GM18505 (cell line): ENCODE measurements around the gene ZBTB20.
A peak's percentile ranks its signal among the peaks of the same experiment; 100 is the strongest.

Experiments
- ATAC-seq: cut with Tn5 transposase; IDR thresholded peaks from one replicate; pipeline ENCODE4 v1.9.1; 2021; ENCODE audit not compliant: unreplicated experiment
- POLR2A ChIP-seq: IDR thresholded peaks from 4 replicates; pipeline ENCODE4 v1.6.1; 2011; ENCODE audit warnings: borderline replicate concordance; ENCODE audit not compliant: insufficient read depth, insufficient read length; ENCODE audit errors: extremely low read depth

ZBTB20 gene

DNA sequence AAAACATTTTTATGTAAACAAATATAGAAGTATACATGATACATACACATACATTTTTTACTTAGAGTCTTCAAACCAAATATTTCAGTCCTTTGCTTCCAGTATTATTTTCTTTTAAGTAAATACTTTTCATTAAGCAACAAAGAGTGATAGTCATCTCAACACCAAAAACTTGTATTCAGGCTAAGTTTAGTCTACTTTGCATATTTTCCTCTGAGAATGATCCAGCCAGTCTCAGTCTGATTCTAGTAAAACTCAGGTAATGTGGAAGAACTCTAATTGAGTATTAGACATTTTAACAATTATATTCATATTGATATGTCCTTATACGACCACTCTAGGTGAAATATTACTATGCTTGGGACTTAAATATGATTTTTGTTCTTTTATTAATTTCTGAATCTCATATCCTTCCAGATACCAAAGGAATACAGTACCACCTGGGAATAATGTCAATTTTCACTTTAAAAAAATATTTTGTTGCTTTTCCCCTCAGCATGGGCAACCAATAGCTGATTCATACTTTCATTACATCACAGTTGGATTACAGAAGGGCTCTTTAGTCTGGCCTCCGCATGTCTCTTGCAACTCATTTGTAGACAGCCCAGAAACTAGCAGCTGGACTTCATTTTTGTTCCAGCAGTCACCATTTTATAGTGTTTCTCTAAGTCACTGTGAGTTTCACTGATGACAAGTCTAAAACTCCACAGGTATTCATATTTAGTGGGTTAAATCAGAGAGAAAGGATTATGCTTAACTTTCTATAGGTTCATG lies 390.4 kb downstream of the ZBTB20 start:
- TF ChIP-seq POLR2A: no peak
- peak; percentile 76 for ATAC-seq

GRCh38 chr3:114746502-114746901 lies 400.6 kb downstream of the ZBTB20 start:
- peak; percentile 58 for ATAC-seq
- no peak for TF ChIP-seq POLR2A

- TF ChIP-seq POLR2A: no peak
- no peak for ATAC-seq
These were observed 401.5 kb downstream of the ZBTB20 start for GRCh38 chr3:114745322-114746240.

GRCh38 chr3:114743746-114744485 lies 403.2 kb downstream of the ZBTB20 start:
- no peak for ATAC-seq
- TF ChIP-seq POLR2A: no peak

DNA sequence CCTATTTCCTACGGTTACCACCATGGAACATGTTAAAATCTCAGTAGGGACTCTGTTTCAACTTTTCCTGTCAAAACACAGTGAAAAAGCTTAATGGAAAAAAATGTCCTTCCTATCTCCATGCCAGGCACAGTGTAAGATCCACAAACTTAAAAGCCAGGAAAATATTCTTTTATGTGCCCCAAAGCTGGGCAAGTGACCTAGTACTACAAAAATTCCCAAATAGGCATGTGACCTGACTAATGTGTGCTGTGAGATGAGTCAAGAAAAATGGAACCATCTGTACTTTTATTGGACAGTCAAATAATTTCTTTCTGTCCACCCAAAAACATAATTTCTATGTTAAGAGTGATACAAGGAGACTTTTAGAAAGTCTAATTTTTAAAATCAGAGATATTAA lies 406.0 kb downstream of the ZBTB20 start:
- no peak for ATAC-seq

GRCh38 chr3:114739627-114740026 lies 407.5 kb downstream of the ZBTB20 start:
- no peak for TF ChIP-seq POLR2A
- ATAC-seq: no peak

More for the DNA sequence above, 406.0 kb downstream of the ZBTB20 start:
- no peak for TF ChIP-seq POLR2A

GRCh38 chr3:114732353-114732752 lies 414.7 kb downstream of the ZBTB20 start:
- TF ChIP-seq POLR2A: no peak
- no peak for ATAC-seq

DNA sequence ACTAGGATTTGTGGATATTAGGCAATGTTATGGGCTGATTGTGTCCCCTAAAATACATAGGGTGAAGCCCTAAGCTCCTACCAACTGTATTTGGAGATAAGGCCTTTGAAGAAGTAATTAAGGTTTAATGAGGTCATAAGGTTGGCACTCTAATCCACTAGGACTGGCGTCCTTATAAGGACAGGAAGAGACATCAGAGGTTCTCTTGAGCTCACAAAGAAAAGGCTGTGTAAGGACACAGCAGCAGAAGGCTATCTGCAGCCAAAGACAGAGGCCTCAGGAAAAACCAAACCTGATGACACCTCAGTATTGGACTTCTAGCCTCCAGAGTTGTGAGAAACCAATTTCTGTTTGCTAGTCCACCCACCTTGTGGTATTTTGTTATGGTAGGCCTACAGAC lies 416.7 kb downstream of the ZBTB20 start:
- ATAC-seq: no peak
- TF ChIP-seq POLR2A: no peak

DNA sequence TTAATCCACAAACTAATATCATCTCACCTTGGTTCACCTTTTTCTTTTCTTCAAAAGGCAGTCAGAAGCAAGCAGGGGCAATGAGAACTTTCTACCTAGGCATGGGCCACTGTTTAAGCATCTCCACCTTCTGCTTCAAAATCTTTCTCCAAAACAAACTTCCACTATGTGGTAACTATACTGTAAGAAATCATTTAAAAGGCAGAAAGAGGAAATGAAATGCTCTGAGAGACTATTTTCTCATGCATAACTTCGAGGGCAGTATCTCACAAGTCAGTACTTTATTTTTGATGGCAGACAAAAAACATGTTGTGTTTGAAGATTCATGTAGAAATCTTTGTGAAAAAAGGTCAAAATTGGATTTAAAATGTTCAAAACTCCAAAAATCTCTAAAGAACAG lies 419.7 kb downstream of the ZBTB20 start:
- ATAC-seq: peak; percentile 68
- TF ChIP-seq POLR2A: no peak

DNA sequence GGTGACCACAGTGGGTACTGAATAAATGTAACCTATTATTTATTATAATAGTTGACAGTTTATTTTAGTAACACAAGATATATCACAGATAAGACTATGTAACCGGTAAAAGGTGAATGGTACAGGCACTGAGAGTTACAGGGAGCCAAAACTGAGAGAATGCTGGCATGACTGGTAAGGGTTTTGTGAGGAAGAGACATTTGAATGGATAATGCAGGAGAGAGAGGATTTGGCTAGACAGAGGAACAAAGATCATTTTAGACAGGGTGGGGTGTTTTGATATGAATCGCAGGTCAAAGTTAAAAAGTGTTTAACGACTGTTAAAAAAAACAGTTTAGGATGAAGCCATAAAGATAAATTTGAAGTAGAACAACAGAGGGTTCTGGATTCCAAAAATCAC lies 421.1 kb downstream of the ZBTB20 start:
- ATAC-seq: no peak
- no peak for TF ChIP-seq POLR2A

GRCh38 chr3:114722530-114722929 lies 424.6 kb downstream of the ZBTB20 start:
- no peak for ATAC-seq
- no peak for TF ChIP-seq POLR2A

- ATAC-seq: peak; percentile 76
- no peak for TF ChIP-seq POLR2A
These were observed 425.2 kb downstream of the ZBTB20 start for GRCh38 chr3:114721864-114722263.

DNA sequence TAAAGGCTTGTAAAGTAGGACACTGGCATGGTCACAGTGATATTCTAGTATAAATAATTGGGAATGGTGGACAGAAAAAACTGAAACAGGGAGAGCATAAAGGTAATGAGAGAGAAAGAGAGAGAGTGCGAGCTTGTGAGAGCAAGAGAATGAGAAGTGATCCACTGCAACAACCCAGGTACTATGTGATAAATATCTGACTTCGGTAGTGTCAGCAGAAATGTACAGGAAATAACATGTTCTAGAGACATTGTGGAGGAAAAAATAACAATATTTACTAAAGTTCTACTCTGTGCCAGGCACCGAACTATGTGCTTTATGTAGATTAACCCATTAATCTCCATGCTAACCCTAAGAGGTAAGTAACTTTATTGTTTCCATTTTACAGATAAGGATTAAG lies 425.9 kb downstream of the ZBTB20 start:
- ATAC-seq: no peak
- no peak for TF ChIP-seq POLR2A
